Measurements from ENCODE around the gene CHRNA7. TPM values are rescaled to one million over a fixed set of nuclear protein-coding genes. Genes with fewer than 3 reads are reported as not detected.
"Not testable (repeated sequence)": the region's sequence is repeated elsewhere in the genome, so short reads cannot be mapped to it uniquely, and the experiment has no call there.

The CHRNA7 gene
- total RNA-seq, 1 donor = 2.0 TPM

- Histone ChIP-seq H3K4me3 (ENCODE audit: low read length) (no peak overlapping the region), H3K27me3 (ENCODE audit: insufficient read depth, low read length) (peaks cover 2% of the 10 kb centered on the region), H3K9me3 (ENCODE audit: low read depth, low read length) (no peaks in the 10 kb centered on the region), H3K4me1 (ENCODE audit: insufficient read depth, low read length) (no peaks in the 10 kb centered on the region)
Observed at GRCh38 chr15:32123473-32123872, 93.2 kb downstream of the CHRNA7 start.

GRCh38 chr15:32124726-32125125 lies 94.4 kb downstream of the CHRNA7 start:
- peaks cover 2% of the 10 kb centered on the region for H3K27me3 ChIP-seq (ENCODE audit: insufficient read depth, low read length)
- H3K4me1 ChIP-seq (ENCODE audit: insufficient read depth, low read length) = no peaks in the 10 kb centered on the region
- H3K4me3 ChIP-seq (ENCODE audit: low read length) = no peak overlapping the region
- H3K9me3 ChIP-seq (ENCODE audit: low read depth, low read length) = no peaks in the 10 kb centered on the region

GRCh38 chr15:32125595-32125994 lies 95.3 kb downstream of the CHRNA7 start:
- Histone ChIP-seq H3K9me3 (ENCODE audit: low read depth, low read length) (no peaks in the 10 kb centered on the region), H3K4me3 (ENCODE audit: low read length) (no peak overlapping the region), H3K4me1 (ENCODE audit: insufficient read depth, low read length) (no peaks in the 10 kb centered on the region), H3K27me3 (ENCODE audit: insufficient read depth, low read length) (peaks cover 2% of the 10 kb centered on the region)

- H3K4me3 ChIP-seq (ENCODE audit: low read length) = no peak overlapping the region
- no peaks in the 10 kb centered on the region for H3K4me1 ChIP-seq (ENCODE audit: insufficient read depth, low read length)
- no peaks in the 10 kb centered on the region for H3K9me3 ChIP-seq (ENCODE audit: low read depth, low read length)
- peaks cover 4% of the 10 kb centered on the region for H3K27me3 ChIP-seq (ENCODE audit: insufficient read depth, low read length)
Observed at GRCh38 chr15:32129815-32130214, 99.5 kb downstream of the CHRNA7 start.

GRCh38 chr15:32130823-32131222 lies 100.5 kb downstream of the CHRNA7 start:
- Histone ChIP-seq H3K9me3 (ENCODE audit: low read depth, low read length) (no peaks in the 10 kb centered on the region), H3K4me3 (ENCODE audit: low read length) (no peak overlapping the region), H3K4me1 (ENCODE audit: insufficient read depth, low read length) (no peaks in the 10 kb centered on the region), H3K27me3 (ENCODE audit: insufficient read depth, low read length) (peaks cover 4% of the 10 kb centered on the region)

GRCh38 chr15:32131803-32132202 lies 101.5 kb downstream of the CHRNA7 start:
- Histone ChIP-seq H3K9me3 (ENCODE audit: low read depth, low read length) (no peaks in the 10 kb centered on the region), H3K4me3 (ENCODE audit: low read length) (no peak overlapping the region), H3K27me3 (ENCODE audit: insufficient read depth, low read length) (peaks cover 4% of the 10 kb centered on the region), H3K4me1 (ENCODE audit: insufficient read depth, low read length) (no peaks in the 10 kb centered on the region)

GRCh38 chr15:32132859-32133258 lies 102.5 kb downstream of the CHRNA7 start:
- no peak overlapping the region for H3K4me3 ChIP-seq (ENCODE audit: low read length)
- H3K27me3 ChIP-seq (ENCODE audit: insufficient read depth, low read length) = peaks cover 4% of the 10 kb centered on the region
- H3K9me3 ChIP-seq (ENCODE audit: low read depth, low read length) = no peaks in the 10 kb centered on the region
- no peaks in the 10 kb centered on the region for H3K4me1 ChIP-seq (ENCODE audit: insufficient read depth, low read length)

GRCh38 chr15:32134842-32135241 lies 104.5 kb downstream of the CHRNA7 start:
- H3K4me3 ChIP-seq (ENCODE audit: low read length) = no peak overlapping the region
- no peaks in the 10 kb centered on the region for H3K4me1 ChIP-seq (ENCODE audit: insufficient read depth, low read length)
- H3K27me3 ChIP-seq (ENCODE audit: insufficient read depth, low read length) = peaks cover 2% of the 10 kb centered on the region
- H3K9me3 ChIP-seq (ENCODE audit: low read depth, low read length) = no peaks in the 10 kb centered on the region

- peaks cover 2% of the 10 kb centered on the region for H3K27me3 ChIP-seq (ENCODE audit: insufficient read depth, low read length)
- no peak overlapping the region for H3K4me3 ChIP-seq (ENCODE audit: low read length)
- H3K9me3 ChIP-seq (ENCODE audit: low read depth, low read length) = no peaks in the 10 kb centered on the region
- H3K4me1 ChIP-seq (ENCODE audit: insufficient read depth, low read length) = no peaks in the 10 kb centered on the region
Observed at GRCh38 chr15:32135335-32135734, 105.0 kb downstream of the CHRNA7 start.

- H3K27me3 ChIP-seq (ENCODE audit: insufficient read depth, low read length); H3K9me3 ChIP-seq (ENCODE audit: low read depth, low read length); H3K4me1 ChIP-seq (ENCODE audit: insufficient read depth, low read length); H3K4me3 ChIP-seq (ENCODE audit: low read length): not testable (repeated sequence)
Observed at GRCh38 chr15:32145512-32145911, 115.2 kb downstream of the CHRNA7 start.

- H3K4me3 ChIP-seq (ENCODE audit: low read length) = no peak overlapping the region
- no peaks in the 10 kb centered on the region for H3K27me3 ChIP-seq (ENCODE audit: insufficient read depth, low read length)
- no peaks in the 10 kb centered on the region for H3K9me3 ChIP-seq (ENCODE audit: low read depth, low read length)
- no peaks in the 10 kb centered on the region for H3K4me1 ChIP-seq (ENCODE audit: insufficient read depth, low read length)
Observed at GRCh38 chr15:32148833-32149555, 118.7 kb downstream of the CHRNA7 start.

- Histone ChIP-seq H3K4me1 (ENCODE audit: insufficient read depth, low read length) (no peaks in the 10 kb centered on the region), H3K4me3 (ENCODE audit: low read length) (no peak overlapping the region), H3K9me3 (ENCODE audit: low read depth, low read length) (no peaks in the 10 kb centered on the region), H3K27me3 (ENCODE audit: insufficient read depth, low read length) (no peaks in the 10 kb centered on the region)
Observed at GRCh38 chr15:32152574-32152973, 122.3 kb downstream of the CHRNA7 start.

- H3K4me3 ChIP-seq (ENCODE audit: low read length); H3K4me1 ChIP-seq (ENCODE audit: insufficient read depth, low read length); H3K9me3 ChIP-seq (ENCODE audit: low read depth, low read length); H3K27me3 ChIP-seq (ENCODE audit: insufficient read depth, low read length): not testable (repeated sequence)
Observed at GRCh38 chr15:32153868-32154623, 123.7 kb downstream of the CHRNA7 start.

- not testable (repeated sequence) for H3K4me3 ChIP-seq (ENCODE audit: low read length)
Observed at GRCh38 chr15:32162143-32162542, 131.8 kb downstream of the CHRNA7 start.

GRCh38 chr15:32164065-32164464 lies 133.8 kb downstream of the CHRNA7 start:
- H3K27me3 ChIP-seq (ENCODE audit: insufficient read depth, low read length); H3K9me3 ChIP-seq (ENCODE audit: low read depth, low read length); H3K4me1 ChIP-seq (ENCODE audit: insufficient read depth, low read length); H3K4me3 ChIP-seq (ENCODE audit: low read length): not testable (repeated sequence)

More at GRCh38 chr15:32162143-32162542, 131.8 kb downstream of the CHRNA7 start:
- H3K27me3 ChIP-seq (ENCODE audit: insufficient read depth, low read length); H3K4me1 ChIP-seq (ENCODE audit: insufficient read depth, low read length); H3K9me3 ChIP-seq (ENCODE audit: low read depth, low read length): not testable (repeated sequence)

GRCh38 chr15:32164747-32165146 lies 134.4 kb downstream of the CHRNA7 start:
- H3K4me1 ChIP-seq (ENCODE audit: insufficient read depth, low read length); H3K27me3 ChIP-seq (ENCODE audit: insufficient read depth, low read length); H3K4me3 ChIP-seq (ENCODE audit: low read length); H3K9me3 ChIP-seq (ENCODE audit: low read depth, low read length): not testable (repeated sequence)
